ENCODE data around the gene SYT6.

DNA sequence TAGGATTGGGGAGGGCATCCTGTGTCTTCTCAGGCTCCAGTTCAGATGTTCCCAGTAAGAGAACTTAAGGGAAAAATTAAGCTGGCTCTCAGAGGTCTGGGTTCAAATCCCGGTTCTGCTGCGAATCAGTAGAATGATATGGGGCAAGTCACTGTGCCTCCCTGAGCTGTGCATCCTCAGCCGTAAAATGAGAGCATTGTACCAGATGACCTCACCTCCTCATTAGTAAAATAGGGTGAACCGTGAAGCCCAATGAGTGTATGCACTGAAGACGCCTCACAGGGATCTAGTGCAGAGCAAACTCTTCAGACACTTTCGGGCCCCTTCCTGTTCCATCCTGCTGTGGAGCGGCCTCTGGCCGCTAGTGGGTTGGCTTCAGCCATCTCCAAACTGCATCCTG is 36.0 kb downstream of the SYT6 start:
- no peak for TF ChIP-seq CTCF (IDR thresholded peaks at IDR 0.05)
- TF ChIP-seq POLR2A (IDR thresholded peaks at IDR 0.05): no peak
- no peak for TF ChIP-seq EP300 (IDR thresholded peaks at IDR 0.05; ENCODE audit: low read depth)
